ENCODE measurements around the gene STIP1.
"Not testable (repeated sequence)": the region's sequence is repeated elsewhere in the genome, so short reads cannot be mapped to it uniquely, and the experiment has no call there.

Gene STIP1

GRCh38 chr11:64161037-64161436 lies 24.9 kb upstream of the STIP1 start:
- no peak for DNase-seq

GRCh38 chr11:64162769-64163168 lies 23.2 kb upstream of the STIP1 start:
- not testable (repeated sequence) for DNase-seq

GRCh38 chr11:64163951-64164350 lies 22.0 kb upstream of the STIP1 start:
- DNase-seq = no peak

GRCh38 chr11:64164392-64165312 lies 21.3 kb upstream of the STIP1 start:
- no peak for DNase-seq

- no peak for DNase-seq
Observed at GRCh38 chr11:64165481-64165841, 20.5 kb upstream of the STIP1 start.

- peak; percentile 72 for DNase-seq
Observed at GRCh38 chr11:64165842-64166635, 19.9 kb upstream of the STIP1 start, which contains the start of gene MACROD1. Gene MACROD1, minus strand, starts transcription at chr11:64166113. Its CDS starts 119 bp downstream, at chr11:64165994.

GRCh38 chr11:64170419-64170818 lies 15.6 kb upstream of the STIP1 start:
- no peak for DNase-seq

- no peak for DNase-seq
Observed at GRCh38 chr11:64173616-64174355, 12.2 kb upstream of the STIP1 start.

GRCh38 chr11:64176751-64177150 lies 9.2 kb upstream of the STIP1 start:
- no peak for DNase-seq

GRCh38 chr11:64178203-64178602 lies 7.8 kb upstream of the STIP1 start:
- DNase-seq = no peak

- no peak for DNase-seq
Observed at GRCh38 chr11:64178951-64179639, 6.9 kb upstream of the STIP1 start.

- DNase-seq = no peak
Observed at GRCh38 chr11:64180891-64181290, 5.1 kb upstream of the STIP1 start.

- peak; percentile 58 for DNase-seq
Observed at GRCh38 chr11:64181506-64182411, 4.2 kb upstream of the STIP1 start.

GRCh38 chr11:64183890-64184289 lies 2.1 kb upstream of the STIP1 start:
- no peak for DNase-seq

- DNase-seq = peak; percentile 41
Observed at GRCh38 chr11:64185175-64185692, 737 bp upstream of the STIP1 start.

GRCh38 chr11:64186492-64187165 lies 658 bp downstream of the STIP1 start:
- no peak for DNase-seq

- no peak for DNase-seq
Observed at GRCh38 chr11:64192434-64192833, 6.5 kb downstream of the STIP1 start.

GRCh38 chr11:64196626-64197025 lies 10.7 kb downstream of the STIP1 start:
- no peak for DNase-seq

GRCh38 chr11:64198511-64198910 lies 12.5 kb downstream of the STIP1 start:
- DNase-seq = no peak

- DNase-seq = no peak
Observed at GRCh38 chr11:64201543-64201942, 15.6 kb downstream of the STIP1 start.

GRCh38 chr11:64202992-64203391 lies 17.0 kb downstream of the STIP1 start:
- no peak for DNase-seq
